Stimulated activated naive B cell treated with anti-CD40 and anti-IgM and Interleukin-4, amounts not matched to agents 10 μg/mL and 1 μg/mL and 100 μg/mL, for 72 hours (primary cell): Measurements from ENCODE around the gene NDUFAB1.
"Not testable (repeated sequence)": the region's sequence is repeated elsewhere in the genome, so short reads cannot be mapped to it uniquely, and the experiment has no call there.

Experiments used
- ATAC-seq, 2 donors: fragments of 150-1000 bp; cut with Tn5 transposase; replicated peaks; 2 replicates each; pipeline ENCODE4 v1.10.0; 2021; ENCODE audit warnings: moderate library complexity in 1 of 2
- DNase-seq: peaks from one replicate; pipeline ENCODE4 v3.0.0; 2021
- H3K27ac Mint-ChIP-seq: one replicate; pipeline ENCODE4 v1.8.0; 2022; ENCODE audit warnings: mild to moderate bottlenecking, mixed read lengths
- H3K27me3 Mint-ChIP-seq, 2 donors: one replicate each; pipeline ENCODE4 v1.8.0; 2022; ENCODE audit warnings: mixed read lengths in 2 of 2
- H3K36me3 Mint-ChIP-seq, 2 donors: one replicate each; pipeline ENCODE4 v1.8.0; 2022; ENCODE audit warnings: mixed read lengths in 2 of 2, mild to moderate bottlenecking in 1 of 2
- H3K4me1 Mint-ChIP-seq, 2 donors: one replicate each; pipeline ENCODE4 v1.8.0; 2022; ENCODE audit warnings: mixed read lengths in 2 of 2, mild to moderate bottlenecking in 1 of 2
- H3K4me3 Mint-ChIP-seq, 2 donors: one replicate each; pipeline ENCODE4 v1.8.0; 2022; ENCODE audit warnings: mild to moderate bottlenecking in 2 of 2, mixed read lengths in 2 of 2, moderate library complexity in 1 of 2
- H3K9me3 Mint-ChIP-seq, 2 donors: one replicate each; pipeline ENCODE4 v1.8.0; 2022; ENCODE audit warnings: mixed read lengths in 2 of 2, mild to moderate bottlenecking in 1 of 2

Gene NDUFAB1

GRCh38 chr16:23595951-23596720, at the start of gene NDUFAB1:
NDUFAB1 (minus strand) TSS chr16:23596316; CDS start chr16:23596290, 26 bp downstream.
- Mint-ChIP-seq H3K36me3 (peaks cover 23 to 28% of the 10 kb centered on the region in 2 donors), H3K27me3 (no peaks in the 10 kb centered on the region), H3K4me1 (peaks cover 14 to 39% of the 10 kb centered on the region in 2 donors), H3K9me3 (no peaks in the 10 kb centered on the region), H3K27ac (peak within 1 kb of the TSS; percentile 93), H3K4me3 (peak within 1 kb of the TSS; percentile 85 to 89)
- ATAC-seq, result peak; percentile 99
- DNase-seq, result peak; percentile 89

GRCh38 chr16:23642246-23642774, 46.2 kb upstream of the NDUFAB1 start:
- Mint-ChIP-seq H3K4me1 (peaks cover 21 to 37% of the 10 kb centered on the region in 2 donors), H3K27ac (peak overlapping the region; percentile 98), H3K4me3 (peak overlapping the region; percentile 95 to 97), H3K36me3 (peaks cover 22 to 45% of the 10 kb centered on the region in 2 donors), H3K27me3 (no peaks in the 10 kb centered on the region), H3K9me3 (no peaks in the 10 kb centered on the region)
- no peak for ATAC-seq
- no peak for DNase-seq

GRCh38 chr16:23640931-23641765, 45.0 kb upstream of the NDUFAB1 start, which contains the start of the genes DCTN5 and PALB2:
DCTN5 (plus strand) TSS chr16:23641466; CDS start chr16:23641543, 77 bp downstream.
PALB2 (minus strand) TSS chr16:23641310; CDS start chr16:23641157, 153 bp downstream.
- H3K27ac Mint-ChIP-seq, result peak within 1 kb of the TSS; percentile 98
- peaks cover 21 to 32% of the 10 kb centered on the region in 2 donors for H3K4me1 Mint-ChIP-seq
- DNase-seq, result peak; percentile 92
- H3K9me3 Mint-ChIP-seq, result no peaks in the 10 kb centered on the region
- ATAC-seq, result peak; percentile 97
- H3K27me3 Mint-ChIP-seq, result no peaks in the 10 kb centered on the region
- peaks cover 17 to 40% of the 10 kb centered on the region in 2 donors for H3K36me3 Mint-ChIP-seq
- peak within 1 kb of the TSS; percentile 95 to 97 for H3K4me3 Mint-ChIP-seq

- peak; percentile 24 to 33 for ATAC-seq
- DNase-seq, result no peak
- Mint-ChIP-seq H3K4me1 (peaks cover 19 to 27% of the 10 kb centered on the region in 2 donors), H3K27ac (peak overlapping the region; percentile 98), H3K4me3 (peak overlapping the region; percentile 95 to 97), H3K9me3 (no peaks in the 10 kb centered on the region), H3K27me3 (no peaks in the 10 kb centered on the region), H3K36me3 (peaks cover 15 to 41% of the 10 kb centered on the region in 2 donors)
These were observed 44.5 kb upstream of the NDUFAB1 start for GRCh38 chr16:23640615-23640930.

GRCh38 chr16:23635958-23636357, 39.8 kb upstream of the NDUFAB1 start:
- Mint-ChIP-seq H3K36me3 (peaks cover 31 to 43% of the 10 kb centered on the region in 2 donors), H3K27me3 (no peaks in the 10 kb centered on the region), H3K27ac (peak overlapping the region; percentile 1), H3K4me1 (peaks cover 8 to 12% of the 10 kb centered on the region in 2 donors), H3K4me3 (no peak overlapping the region), H3K9me3 (no peaks in the 10 kb centered on the region)
- ATAC-seq, result no peak
- no peak for DNase-seq

GRCh38 chr16:23634461-23635036, 38.4 kb upstream of the NDUFAB1 start:
- Mint-ChIP-seq H3K9me3 (no peaks in the 10 kb centered on the region), H3K36me3 (peaks cover 34 to 50% of the 10 kb centered on the region in 2 donors), H3K27me3 (no peaks in the 10 kb centered on the region), H3K4me3 (no peak overlapping the region), H3K27ac (no peak overlapping the region), H3K4me1 (peaks cover 2 to 9% of the 10 kb centered on the region in 2 donors)
- no peak for DNase-seq
- ATAC-seq, result no peak

- not testable (repeated sequence) for H3K9me3 Mint-ChIP-seq, DNase-seq, H3K27ac Mint-ChIP-seq, ATAC-seq, H3K27me3 Mint-ChIP-seq, H3K4me3 Mint-ChIP-seq
- Mint-ChIP-seq H3K4me1 (peaks cover 8 to 11% of the 10 kb centered on the region in 2 donors), H3K36me3 (peaks cover 42 to 55% of the 10 kb centered on the region in 2 donors)
These were observed 35.8 kb upstream of the NDUFAB1 start for GRCh38 chr16:23631874-23632273.

GRCh38 chr16:23629516-23629915, 33.4 kb upstream of the NDUFAB1 start:
- Mint-ChIP-seq H3K4me1 (peaks cover 5 to 11% of the 10 kb centered on the region in 2 donors), H3K36me3 (peaks cover 37 to 47% of the 10 kb centered on the region in 2 donors), H3K27me3 (no peaks in the 10 kb centered on the region), H3K4me3 (no peak overlapping the region), H3K27ac (no peak overlapping the region), H3K9me3 (no peaks in the 10 kb centered on the region)
- DNase-seq (no peak), ATAC-seq (no peak)

- Mint-ChIP-seq H3K4me1 (peaks cover 0 to 5% of the 10 kb centered on the region in 2 donors), H3K4me3 (no peak overlapping the region), H3K36me3 (peaks cover 38 to 56% of the 10 kb centered on the region in 2 donors), H3K27ac (no peak overlapping the region), H3K27me3 (no peaks in the 10 kb centered on the region), H3K9me3 (no peaks in the 10 kb centered on the region)
- DNase-seq (no peak), ATAC-seq (no peak)
These were observed 28.0 kb upstream of the NDUFAB1 start for GRCh38 chr16:23624092-23624491.

- no peak overlapping the region for H3K4me3 Mint-ChIP-seq
- H3K27ac Mint-ChIP-seq, result no peak overlapping the region
- peaks cover 3 to 6% of the 10 kb centered on the region in 2 donors for H3K4me1 Mint-ChIP-seq
These were observed 19.7 kb upstream of the NDUFAB1 start for GRCh38 chr16:23615805-23616204.

GRCh38 chr16:23611936-23612335, 15.8 kb upstream of the NDUFAB1 start:
- ATAC-seq, result no peak
- Mint-ChIP-seq H3K36me3 (peaks cover 32 to 34% of the 10 kb centered on the region in 2 donors), H3K27me3 (no peaks in the 10 kb centered on the region), H3K4me1 (peaks cover 3 to 6% of the 10 kb centered on the region in 2 donors), H3K4me3 (no peak overlapping the region), H3K27ac (no peak overlapping the region), H3K9me3 (no peaks in the 10 kb centered on the region)
- DNase-seq, result no peak

More at GRCh38 chr16:23615805-23616204, 19.7 kb upstream of the NDUFAB1 start:
- ATAC-seq (no peak), DNase-seq (no peak)
- Mint-ChIP-seq H3K27me3 (no peaks in the 10 kb centered on the region), H3K9me3 (no peaks in the 10 kb centered on the region), H3K36me3 (peaks cover 39 to 48% of the 10 kb centered on the region in 2 donors)

GRCh38 chr16:23610905-23611304, 14.8 kb upstream of the NDUFAB1 start:
- H3K9me3 Mint-ChIP-seq, H3K27ac Mint-ChIP-seq, H3K4me1 Mint-ChIP-seq, DNase-seq, ATAC-seq, H3K27me3 Mint-ChIP-seq, H3K4me3 Mint-ChIP-seq: not testable (repeated sequence)
- H3K36me3 Mint-ChIP-seq, result peaks cover 27 to 29% of the 10 kb centered on the region in 2 donors

GRCh38 chr16:23609929-23610328, 13.8 kb upstream of the NDUFAB1 start:
- no peak for ATAC-seq
- no peak overlapping the region for H3K27ac Mint-ChIP-seq
- DNase-seq, result no peak
- no peaks in the 10 kb centered on the region for H3K4me1 Mint-ChIP-seq
- H3K9me3 Mint-ChIP-seq, result no peaks in the 10 kb centered on the region
- H3K27me3 Mint-ChIP-seq, result no peaks in the 10 kb centered on the region
- H3K36me3 Mint-ChIP-seq, result peaks cover 25 to 26% of the 10 kb centered on the region in 2 donors
- H3K4me3 Mint-ChIP-seq, result no peak overlapping the region

GRCh38 chr16:23608194-23608593, 12.1 kb upstream of the NDUFAB1 start:
- no peak overlapping the region for H3K4me3 Mint-ChIP-seq
- H3K27ac Mint-ChIP-seq, result no peak overlapping the region
- DNase-seq (no peak), ATAC-seq (no peak)
- no peaks in the 10 kb centered on the region for H3K9me3 Mint-ChIP-seq
- H3K27me3 Mint-ChIP-seq, result no peaks in the 10 kb centered on the region
- H3K36me3 Mint-ChIP-seq, result peaks cover 25 to 29% of the 10 kb centered on the region in 2 donors
- no peaks in the 10 kb centered on the region for H3K4me1 Mint-ChIP-seq
